Frontal cortex (tissue), 4 donors: Measurements from ENCODE around the gene PPP2R5B. TPM values are rescaled to one million over a fixed set of nuclear protein-coding genes. Genes with fewer than 3 reads are reported as not detected.

ENCODE experiments used
- DNase-seq, 2 donors: peaks; one replicate each; pipeline ENCODE4 v3.0.0; 2012; ENCODE audit warnings: low spot score in 2 of 2
- FAIRE-seq: peaks from 2 replicates; lab custom pipeline; 2012; peaks lifted over from hg19 to GRCh38; lab: Jason Lieb, UNC
- total RNA-seq: library from RNA; depleted of rRNA; stranded (reverse); fragments of >200 nt; gene quantifications from one replicate; pipeline ENCODE4 v1.2.3, GENCODE V29; 2014
- donor health status: control.
- donor health status: control.
- donor health status: control.

Gene PPP2R5B
- total RNA-seq, 1 donor from 2014 or later = 27.3 TPM

DNA sequence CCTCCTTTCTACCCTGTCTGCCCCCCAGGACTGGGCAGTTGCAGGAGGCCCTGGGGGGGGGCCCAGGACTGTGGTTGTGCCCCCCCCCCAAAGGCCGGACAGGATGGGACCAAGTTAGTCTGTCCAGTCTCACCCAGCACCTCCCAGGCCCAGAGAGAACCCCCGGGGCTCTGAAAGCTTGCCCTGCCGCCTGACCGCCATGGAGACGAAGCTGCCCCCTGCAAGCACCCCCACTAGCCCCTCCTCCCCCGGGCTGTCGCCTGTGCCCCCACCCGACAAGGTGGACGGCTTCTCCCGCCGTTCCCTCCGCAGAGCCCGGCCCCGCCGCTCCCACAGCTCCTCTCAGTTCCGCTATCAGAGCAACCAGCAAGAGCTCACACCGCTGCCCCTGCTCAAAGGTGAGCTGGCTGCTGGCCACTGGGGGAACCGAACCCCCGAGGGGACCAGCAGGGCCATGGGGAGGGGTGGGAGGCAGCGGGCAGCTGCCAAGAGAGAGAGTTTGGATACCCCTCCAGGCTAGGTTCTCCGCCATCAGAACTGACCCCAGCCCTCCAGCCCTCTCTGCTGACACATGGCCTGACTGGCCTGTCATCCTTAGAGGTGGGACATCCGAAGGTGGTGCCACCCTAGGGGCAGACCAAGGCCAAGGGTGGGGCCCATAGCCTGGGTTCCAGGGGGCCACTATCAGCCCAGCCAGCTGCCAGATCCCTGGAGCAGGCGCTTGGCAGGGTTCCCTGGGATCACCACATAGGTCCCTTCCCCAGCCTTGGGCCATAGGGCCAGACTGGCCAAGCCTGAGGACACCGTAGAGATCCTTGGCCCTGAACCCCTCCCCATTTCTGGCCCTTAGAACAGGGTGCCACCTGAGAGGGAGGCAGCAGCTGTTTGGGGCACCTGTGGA lies 1.3 kb downstream of the PPP2R5B start:
- peak in 1 of 2 donors; percentile 22 for DNase-seq

DNA sequence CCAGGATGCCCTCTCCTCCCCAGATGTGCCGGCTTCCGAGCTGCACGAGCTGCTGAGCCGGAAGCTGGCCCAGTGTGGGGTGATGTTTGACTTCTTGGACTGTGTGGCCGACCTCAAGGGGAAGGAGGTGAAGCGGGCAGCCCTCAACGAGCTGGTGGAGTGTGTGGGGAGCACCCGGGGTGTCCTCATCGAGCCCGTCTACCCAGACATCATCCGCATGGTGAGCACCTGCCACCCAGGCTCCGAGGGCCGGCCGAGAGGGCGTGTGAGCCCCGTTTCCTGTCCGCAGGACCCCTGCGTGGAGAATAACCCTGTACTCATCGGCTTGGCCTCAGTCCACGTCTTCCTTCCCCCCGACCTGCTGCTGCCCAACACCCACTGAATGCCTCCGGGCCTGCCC lies 2.2 kb downstream of the PPP2R5B start:
- DNase-seq (peak in 1 of 2 donors; percentile 12), FAIRE-seq (no peak)

More for the DNA sequence above, 1.3 kb downstream of the PPP2R5B start:
- FAIRE-seq = no peak

DNA sequence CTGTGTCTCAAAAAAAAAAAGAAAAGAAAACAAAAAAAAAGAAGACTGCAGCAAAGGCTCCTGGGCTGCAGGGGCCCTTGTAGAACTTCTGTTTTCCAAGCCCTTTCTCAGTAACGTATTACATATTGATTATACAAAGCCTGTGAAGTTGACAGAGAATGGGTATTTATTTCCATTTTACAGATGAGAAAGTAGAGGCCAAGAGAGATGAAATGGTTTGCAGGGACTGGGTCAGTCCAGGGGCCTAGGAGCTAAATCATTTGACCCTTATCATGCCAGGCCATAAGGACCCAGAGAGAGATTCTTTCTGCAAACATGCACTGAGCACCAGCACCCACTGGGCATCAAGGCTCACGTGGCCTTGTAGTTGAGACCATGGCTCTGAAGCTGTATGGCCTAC lies 4.5 kb downstream of the PPP2R5B start:
- FAIRE-seq = no peak
- DNase-seq = no peak

DNA sequence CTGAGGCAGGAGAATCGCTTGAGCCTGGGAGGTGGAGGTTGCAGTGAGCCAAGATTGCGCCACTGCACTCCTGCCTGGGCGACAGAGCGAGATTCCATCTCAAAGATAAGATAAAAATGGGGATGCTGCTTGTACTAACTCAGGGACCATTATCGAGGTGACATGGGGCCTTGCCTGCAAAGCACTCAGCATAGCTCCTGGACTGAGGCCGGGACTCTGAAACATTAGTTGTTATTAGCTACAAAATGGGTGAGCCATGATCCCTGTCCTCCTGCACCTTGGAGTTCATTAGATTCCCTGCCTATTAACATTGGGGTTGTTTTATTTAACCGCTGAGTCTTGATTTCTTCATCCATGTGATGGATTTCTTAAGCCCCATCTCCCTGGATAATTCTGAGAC lies 5.1 kb downstream of the PPP2R5B start:
- no peak for FAIRE-seq
- DNase-seq = no peak

DNA sequence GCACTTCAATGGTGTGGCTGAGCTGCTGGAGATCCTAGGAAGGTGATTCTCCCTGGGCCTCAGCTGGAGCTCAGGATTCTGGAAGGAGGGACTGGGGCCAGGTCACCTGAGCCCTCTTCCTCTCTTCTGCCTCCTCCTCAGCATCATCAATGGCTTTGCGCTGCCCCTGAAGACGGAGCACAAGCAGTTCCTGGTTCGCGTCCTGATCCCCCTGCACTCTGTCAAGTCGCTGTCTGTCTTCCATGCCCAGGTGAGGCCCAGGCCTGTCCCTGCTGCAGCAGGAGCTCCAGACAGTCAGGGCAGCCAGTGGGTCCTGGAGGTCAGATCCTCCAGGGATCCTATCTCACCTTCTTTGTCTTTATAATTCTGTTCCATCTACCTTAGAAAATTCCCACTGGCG lies 5.9 kb downstream of the PPP2R5B start:
- DNase-seq (no peak), FAIRE-seq (no peak)

DNA sequence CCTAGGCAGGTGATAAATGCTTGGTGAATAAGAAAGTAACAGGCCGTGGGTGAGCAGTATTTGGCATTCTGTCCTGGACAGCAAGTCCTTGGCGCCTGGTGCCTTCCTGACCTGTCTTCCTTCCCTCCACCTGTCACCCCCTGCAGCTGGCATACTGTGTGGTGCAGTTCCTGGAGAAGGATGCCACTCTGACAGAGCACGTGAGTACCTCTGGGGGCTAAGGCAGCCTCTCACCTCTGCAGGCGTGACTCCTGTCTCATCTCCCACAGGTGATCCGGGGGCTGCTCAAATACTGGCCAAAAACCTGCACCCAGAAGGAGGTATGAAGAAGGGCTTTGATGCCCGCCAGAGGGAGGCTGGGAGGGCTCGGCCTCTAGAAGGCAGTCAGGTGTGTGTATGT lies 6.8 kb downstream of the PPP2R5B start:
- DNase-seq = peak in 1 of 2 donors; percentile 4
- no peak for FAIRE-seq

DNA sequence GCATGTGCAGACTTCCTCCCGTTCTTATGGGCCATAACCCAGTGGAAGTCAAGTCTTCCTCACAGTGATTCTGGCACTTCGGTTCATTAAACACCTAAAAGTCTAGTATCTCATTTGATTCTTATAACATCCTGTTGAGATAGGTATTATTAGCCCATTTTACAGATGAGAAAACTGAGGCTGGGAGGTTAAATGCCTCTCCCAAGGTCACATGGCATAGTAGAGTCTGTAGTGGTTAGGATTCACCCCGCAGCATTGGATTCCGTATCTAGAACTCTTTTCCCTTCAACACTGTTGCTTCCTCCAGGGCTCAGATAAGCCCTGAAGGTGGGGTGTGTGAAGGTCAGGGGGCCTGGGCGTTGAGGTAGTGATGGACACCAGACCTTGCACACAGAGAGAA lies 7.8 kb downstream of the PPP2R5B start:
- DNase-seq = no peak
- no peak for FAIRE-seq

DNA sequence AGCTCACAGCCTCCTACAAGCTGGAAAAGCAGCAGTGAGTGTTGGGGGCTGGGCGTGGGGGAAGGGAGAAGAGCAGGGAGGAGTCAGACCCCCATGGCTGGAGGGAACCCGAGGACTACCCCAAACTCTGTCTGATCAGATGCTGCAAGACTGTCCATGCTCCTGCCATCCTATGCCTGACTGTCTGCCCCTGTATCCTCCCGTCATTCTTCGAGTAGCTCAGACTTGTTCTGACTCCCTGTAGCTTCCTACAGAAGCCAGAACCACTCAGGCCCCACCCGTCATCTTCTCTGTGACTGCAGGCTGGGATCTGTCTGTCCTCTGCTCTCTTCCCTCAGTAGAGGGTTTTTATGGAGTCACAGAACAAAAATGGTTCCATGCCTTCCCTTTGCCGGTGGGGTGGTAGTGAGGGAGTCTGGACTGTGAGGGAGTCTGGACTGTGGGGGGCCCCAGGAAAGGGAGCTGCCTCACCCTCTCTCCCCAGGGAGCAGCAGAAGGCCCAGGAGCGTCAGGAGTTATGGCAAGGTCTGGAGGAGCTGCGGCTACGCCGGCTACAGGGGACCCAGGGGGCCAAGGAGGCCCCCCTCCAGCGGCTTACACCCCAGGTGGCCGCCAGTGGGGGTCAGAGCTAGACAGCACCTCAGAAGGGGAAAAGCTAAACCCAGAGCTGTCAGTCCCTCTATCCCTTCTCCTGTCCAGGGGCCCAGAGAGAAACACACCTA lies 8.9 kb downstream of the PPP2R5B start:
- no peak for FAIRE-seq
- DNase-seq = no peak

DNA sequence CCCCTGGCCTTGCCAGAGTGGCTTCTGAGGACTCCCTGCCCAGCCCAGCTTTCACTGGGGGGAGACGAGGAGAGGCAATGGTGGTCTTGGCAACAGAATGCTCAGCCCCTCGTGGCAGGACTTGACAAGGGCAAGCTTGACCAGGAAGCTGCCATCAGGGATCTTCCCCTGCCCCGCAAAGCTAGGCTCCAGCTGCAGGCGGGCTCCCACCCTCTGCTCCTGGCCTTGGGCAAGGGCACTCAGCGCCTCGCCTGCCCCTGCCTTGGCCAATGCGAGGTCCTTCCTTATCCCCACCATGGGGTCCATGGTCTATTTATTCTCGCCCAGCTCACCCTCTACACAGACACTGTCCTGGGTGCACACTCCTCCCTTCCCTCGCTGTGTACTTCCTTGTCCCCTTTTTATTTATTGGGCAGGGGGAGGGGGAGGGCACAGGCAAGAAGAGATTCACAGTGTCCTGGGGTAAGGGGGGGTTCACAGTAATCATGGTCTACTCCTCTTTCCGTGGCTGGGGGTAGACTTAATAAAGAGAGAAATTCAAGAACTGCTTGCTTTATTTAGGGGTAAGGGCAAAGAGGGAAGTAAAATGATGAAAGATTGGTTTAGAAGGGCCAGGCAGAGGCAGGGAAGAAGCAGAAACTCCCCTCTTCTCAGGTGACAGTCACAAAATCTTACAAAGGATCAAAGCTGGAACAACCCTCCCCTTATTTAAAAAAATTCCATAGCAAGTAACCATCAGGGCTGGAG lies 9.6 kb downstream of the PPP2R5B start:
- FAIRE-seq = no peak
- no peak for DNase-seq

DNA sequence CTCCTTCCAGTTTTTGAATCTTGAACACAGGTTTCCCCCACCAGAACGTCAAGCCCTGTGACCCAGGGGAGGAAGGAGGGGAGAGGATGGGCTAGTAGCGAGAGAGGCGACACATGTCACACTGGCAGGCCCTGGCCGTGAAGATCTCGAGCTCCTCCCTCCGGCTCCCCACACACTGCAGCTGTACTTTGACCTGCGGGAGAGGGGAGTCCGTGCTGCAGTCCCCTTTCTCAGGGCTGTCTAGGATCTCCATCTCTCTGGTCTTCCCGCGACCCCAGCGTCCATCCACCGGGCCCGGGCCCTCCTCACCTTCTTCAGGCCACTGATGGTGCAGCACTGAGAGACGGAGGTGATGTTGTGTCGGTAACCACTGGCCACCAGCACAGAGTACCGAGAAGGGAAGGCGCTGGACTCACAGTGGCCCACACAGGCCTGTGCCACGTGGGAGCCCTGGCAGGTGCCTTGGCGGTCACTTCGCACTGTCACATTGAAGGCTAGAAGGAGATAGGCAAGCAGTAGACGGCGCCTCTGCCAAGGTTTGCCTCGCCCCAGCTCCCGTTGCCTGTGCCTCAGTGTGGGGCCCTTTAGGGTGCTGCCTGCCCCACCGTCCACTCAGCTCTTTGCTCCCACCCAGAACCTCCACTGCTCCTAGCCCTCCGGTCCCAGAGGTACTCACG lies 10.3 kb downstream of the PPP2R5B start:
- DNase-seq = peak in 1 of 2 donors; percentile 9
- FAIRE-seq = no peak

DNA sequence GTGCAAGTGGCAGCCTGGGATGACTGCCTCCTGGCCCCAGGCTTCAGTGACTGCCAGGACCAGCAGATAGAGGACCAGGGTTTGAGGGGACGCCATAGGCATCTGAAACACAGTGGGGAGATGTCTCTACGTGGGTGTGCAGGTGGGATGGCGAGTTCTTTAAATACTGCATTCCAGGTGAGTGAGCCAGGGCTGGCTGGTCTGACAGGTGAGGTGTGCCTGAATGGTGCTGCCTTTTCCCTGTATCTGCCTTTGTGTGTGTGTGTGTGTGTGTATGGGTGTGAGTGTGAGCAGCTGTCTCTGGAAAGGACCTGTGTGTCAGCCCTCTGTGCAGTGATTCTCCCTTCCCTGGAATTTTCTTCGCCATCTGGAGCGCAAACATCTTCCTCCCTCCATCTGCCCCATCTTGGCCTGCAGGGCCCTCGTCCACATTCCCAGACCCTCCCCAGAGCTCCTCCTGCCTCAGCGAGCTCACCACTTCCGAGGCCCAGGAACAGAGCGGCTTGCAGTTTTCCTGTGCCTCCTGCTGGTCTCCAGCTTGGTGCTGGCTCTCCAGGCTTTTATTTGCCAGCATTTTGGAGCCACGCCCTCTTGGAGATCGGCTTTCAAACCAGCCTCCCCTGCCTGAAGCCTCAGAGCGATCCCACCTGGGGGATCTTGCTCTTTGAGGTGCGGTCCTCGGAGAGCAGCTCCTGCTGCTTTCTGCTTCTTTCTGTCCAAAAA lies 11.0 kb downstream of the PPP2R5B start, which contains the start of gene GPHA2:
Gene GPHA2 (minus strand): TSS at position 535 of the 723 bp plus-strand sequence. CDS start 433 bp downstream, at position 102.
- peak in 1 of 2 donors; percentile 9 for DNase-seq
- no peak for FAIRE-seq

DNA sequence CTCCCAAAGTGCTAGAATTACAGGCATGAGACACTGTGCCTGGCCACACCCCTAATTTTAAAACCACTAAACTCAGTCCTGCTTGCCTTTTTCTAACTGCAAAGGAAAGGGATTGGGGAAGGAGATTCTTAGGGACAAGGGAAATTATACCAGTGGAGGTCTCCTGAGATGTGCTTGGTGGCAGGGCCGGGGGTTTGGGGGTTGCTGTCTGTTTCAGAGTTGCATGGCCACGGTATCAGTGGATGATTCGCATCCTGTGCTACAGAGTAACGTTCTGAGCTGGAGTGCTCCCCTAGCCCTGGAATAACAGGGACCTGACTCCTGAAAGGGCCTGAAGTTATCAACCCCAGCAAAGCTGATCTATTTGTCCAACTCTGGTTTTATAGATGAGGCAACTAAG lies 12.1 kb downstream of the PPP2R5B start:
- FAIRE-seq (no peak), DNase-seq (no peak)

DNA sequence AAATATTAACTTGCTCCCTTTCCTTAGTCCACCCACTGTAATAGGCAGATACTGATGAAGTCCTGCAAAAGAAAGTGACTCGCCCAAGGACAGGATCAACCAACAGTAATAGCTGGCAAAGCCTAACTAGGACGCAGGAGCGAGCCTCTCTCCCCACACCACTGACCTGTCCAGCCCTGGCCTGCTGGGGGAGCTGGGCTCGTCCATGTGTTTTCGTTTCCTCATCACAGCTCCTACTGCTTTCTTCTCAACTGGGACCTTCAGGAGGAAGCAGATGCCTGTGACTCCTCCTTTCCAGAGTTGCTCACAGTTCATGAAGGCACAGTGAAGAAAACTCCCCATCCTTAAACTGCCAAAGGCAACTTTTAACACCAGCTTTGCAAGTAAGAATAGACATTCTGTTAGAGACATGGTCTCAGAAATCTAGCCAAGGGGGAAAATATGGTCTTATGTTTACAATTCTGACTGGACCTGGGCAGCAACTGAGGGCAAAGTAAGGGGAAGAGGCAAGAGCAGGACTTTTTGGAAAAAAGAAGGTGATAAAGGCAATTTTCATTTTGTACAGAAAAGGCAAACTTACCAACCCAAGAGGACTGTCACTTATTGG lies 22.8 kb downstream of the PPP2R5B start:
- FAIRE-seq (no peak), DNase-seq (no peak)

DNA sequence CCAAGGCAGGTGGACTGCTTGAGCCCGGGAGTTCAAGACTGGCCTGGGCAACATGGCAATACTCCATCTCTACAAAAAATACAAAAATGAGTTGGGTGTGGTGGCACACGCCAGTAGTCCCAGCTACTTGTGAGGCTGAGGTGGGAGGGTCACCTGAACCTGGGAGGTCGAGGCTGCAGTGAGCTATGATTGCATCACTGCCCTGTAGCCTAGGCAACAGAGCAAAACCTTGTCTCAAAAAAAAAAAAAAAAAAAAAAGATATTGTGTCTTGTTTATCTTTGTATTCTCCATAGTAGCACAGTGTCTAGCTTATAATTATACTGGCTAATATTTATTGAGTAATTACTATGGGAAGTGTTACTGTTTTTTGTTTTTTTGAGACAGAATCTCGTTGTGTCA lies 27.0 kb downstream of the PPP2R5B start:
- FAIRE-seq (no peak), DNase-seq (no peak)

DNA sequence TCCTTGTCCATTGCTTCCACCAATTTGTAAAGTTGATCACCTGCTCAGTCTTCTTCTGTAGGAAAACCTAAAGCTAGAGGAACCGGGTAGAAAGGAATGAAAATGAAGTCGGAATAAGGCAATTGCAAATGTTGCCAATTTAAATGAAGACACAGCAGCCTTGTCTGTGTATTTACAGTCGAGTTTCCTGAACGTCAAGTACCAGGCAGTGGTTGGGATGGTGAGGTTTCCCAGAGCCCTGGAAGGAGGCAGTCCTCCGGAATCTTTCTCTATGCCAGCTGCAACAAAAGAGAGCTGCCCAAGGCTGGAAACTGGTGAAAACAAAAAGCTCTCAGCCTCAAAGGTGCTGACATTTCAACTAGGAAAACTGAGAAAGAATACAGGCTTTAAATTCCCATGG lies 29.7 kb downstream of the PPP2R5B start:
- DNase-seq (no peak), FAIRE-seq (no peak)

DNA sequence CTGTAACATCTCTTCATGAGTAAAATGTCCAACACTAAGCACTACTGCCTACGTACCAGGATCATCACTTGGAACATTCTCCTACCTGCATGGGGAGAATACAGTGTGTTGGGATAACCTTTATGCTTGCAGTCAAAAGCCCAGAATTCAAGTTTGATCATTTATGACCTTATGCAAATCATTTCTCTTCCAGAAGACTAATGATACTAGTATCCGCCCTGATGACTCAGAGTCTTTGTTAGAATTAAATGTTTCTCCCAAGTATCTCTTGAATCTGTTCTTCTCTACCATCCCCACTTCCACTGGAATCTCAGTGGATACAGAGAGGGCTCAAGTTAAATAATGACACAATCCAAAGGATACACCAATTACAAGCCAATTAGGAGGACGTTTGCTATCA lies 35.0 kb downstream of the PPP2R5B start:
- FAIRE-seq (no peak), DNase-seq (no peak)

DNA sequence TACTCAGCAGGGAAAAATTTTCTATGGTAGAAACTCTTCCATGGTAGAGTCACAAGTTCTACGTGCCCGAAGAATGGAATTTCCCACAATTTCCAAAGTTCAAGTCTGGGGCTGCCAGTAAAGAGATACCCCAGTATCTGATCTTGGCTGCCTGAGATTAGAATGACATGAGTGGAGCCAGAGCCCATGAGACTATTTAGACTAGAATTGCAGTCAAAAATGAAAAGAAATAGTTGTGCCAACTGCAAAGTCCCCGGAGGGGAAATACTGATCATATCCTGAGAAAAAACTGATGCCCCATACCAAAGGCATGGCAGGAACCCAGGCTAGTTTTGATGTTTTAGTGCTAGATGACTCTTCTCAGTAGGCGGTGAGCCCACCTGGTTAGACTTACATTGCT lies 36.2 kb downstream of the PPP2R5B start:
- FAIRE-seq = no peak
- no peak for DNase-seq

DNA sequence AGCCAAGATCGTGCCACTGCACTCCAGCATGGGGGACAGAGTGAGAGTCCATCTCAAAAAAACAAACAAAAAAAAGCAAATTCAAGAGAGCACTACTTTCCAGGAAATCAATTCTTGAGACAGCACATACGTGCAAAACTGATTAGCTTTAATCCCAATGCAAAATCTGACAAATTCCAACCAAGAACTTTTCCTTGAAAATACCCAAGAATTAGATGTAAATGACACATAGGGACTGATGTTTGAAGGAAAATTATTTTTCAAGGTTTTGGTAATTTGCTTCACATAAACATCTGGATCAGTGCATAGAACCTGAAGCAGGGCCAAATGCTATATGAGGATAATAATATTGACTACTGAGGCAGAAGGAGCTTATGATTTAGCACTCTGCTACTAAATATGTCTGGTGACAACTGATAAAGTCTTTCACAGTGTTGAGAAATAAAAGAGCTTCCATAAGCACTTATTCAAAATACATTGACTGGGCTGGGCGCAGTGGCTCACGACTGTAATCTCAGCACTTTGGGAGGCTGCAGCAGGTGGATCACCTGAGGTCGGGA lies 38.7 kb downstream of the PPP2R5B start:
- FAIRE-seq = no peak
- DNase-seq = no peak
